Right forelimb (tissue), 1 donor: ENCODE measurements around the gene C2orf69.

ENCODE experiments used
- DNase-seq: peaks from one replicate; pipeline ENCODE4 v3.0.0-alpha.2; 2018

The C2orf69 gene

DNA sequence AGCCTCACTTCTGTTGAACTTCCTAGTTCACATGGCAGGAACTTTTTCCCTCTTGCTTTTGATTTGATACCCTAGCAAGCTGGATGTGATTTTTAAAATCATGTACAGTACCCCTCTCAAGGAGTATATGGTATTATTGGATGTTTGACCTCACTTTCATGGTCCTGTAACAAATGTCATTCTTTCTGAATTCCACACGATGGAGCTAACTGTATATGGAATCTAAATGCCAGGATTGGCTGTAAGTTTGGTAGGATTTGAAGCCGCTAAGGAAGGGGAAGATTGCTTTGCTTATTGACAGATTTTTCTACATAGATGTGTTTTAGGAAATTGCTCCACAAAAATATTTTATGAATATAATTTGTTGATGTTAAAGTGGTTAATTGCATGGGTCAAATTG lies 62.6 kb downstream of the C2orf69 start:
- DNase-seq, result no peak

DNA sequence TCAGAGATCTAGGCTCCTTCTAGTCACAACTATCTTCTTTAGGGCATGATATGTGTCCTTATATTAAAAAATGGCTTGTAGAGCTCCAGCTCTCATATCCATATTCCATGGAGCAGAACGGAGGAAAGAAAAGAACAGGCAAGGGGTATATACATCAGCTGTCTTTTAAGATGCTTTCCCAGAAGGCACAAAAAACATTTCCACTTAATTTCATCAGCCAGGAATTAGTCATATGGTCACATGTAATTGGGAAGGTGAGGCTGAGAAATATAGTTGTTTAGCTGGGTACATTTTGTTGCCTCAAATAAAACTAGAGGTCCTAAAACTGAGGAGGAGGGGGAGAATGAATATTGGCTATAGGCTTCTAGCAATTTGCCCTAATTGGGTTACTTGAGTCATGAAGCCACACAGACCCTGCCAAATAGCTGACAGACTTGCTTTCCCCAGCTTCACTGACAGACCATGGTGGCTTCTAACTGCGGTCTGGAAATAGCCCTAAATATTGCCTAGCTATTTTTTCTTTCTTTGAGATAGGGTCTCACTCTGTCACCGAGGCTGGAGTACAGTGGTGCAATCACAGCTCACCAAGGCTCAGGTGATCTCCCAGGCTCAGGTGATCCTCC lies 64.3 kb downstream of the C2orf69 start:
- no peak for DNase-seq
